KMS-11 (cell line): ENCODE results near the gene SMARCA5.

Experiments used
- H2AFZ ChIP-seq: fragments of 200-600 bp; sonication (generic); 2 replicates; pipeline ENCODE4 v1.6.1; 2016; ENCODE audit warnings: antibody characterized with exemption, mixed run types, low read depth
- H3K27ac ChIP-seq: fragments of 200-600 bp; sonication (generic); 2 replicates; pipeline ENCODE4 v1.6.1; 2016; ENCODE audit warnings: mild to moderate bottlenecking, mixed run types
- H3K27me3 ChIP-seq: fragments of 200-600 bp; sonication (generic); 2 replicates; pipeline ENCODE4 v1.6.1; 2017; ENCODE audit warnings: mild to moderate bottlenecking, low read depth, mixed run types, moderate library complexity; ENCODE audit not compliant: insufficient read depth
- H3K36me3 ChIP-seq: fragments of 200-600 bp; sonication (generic); 2 replicates; pipeline ENCODE4 v1.6.1; 2017; ENCODE audit warnings: mild to moderate bottlenecking, mixed run types; ENCODE audit not compliant: insufficient read depth
- H3K4me1 ChIP-seq: fragments of 200-600 bp; sonication (generic); 2 replicates; pipeline ENCODE4 v1.6.1; 2016; ENCODE audit warnings: mild to moderate bottlenecking, low read depth, mixed run types; ENCODE audit not compliant: poor library complexity, severe bottlenecking
- H3K4me2 ChIP-seq: fragments of 200-600 bp; sonication (generic); 2 replicates; pipeline ENCODE4 v1.7.0; 2016; ENCODE audit warnings: mild to moderate bottlenecking, mixed run types
- H3K4me3 ChIP-seq: fragments of 200-600 bp; sonication (generic); IDR thresholded peaks from 2 replicates; pipeline ENCODE4 v1.6.1; 2017; ENCODE audit warnings: low read depth, low read length, mixed read lengths; ENCODE audit not compliant: insufficient read depth
- H3K79me2 ChIP-seq: fragments of 200-600 bp; sonication (generic); 2 replicates; pipeline ENCODE4 v1.6.1; 2016; ENCODE audit warnings: low read depth, mixed run types; ENCODE audit not compliant: insufficient read depth
- H3K9ac ChIP-seq: fragments of 200-600 bp; sonication (generic); 2 replicates; pipeline ENCODE4 v1.6.1; 2016; ENCODE audit warnings: mild to moderate bottlenecking, mixed run types
- H4K20me1 ChIP-seq: fragments of 200-600 bp; sonication (generic); 2 replicates; pipeline ENCODE4 v1.6.1; 2016; ENCODE audit warnings: mild to moderate bottlenecking, mixed run types; ENCODE audit not compliant: insufficient read depth
- TF ChIP-seq, protein P1 (sequence below): fragments of 200-600 bp; sonication (generic); conservative IDR thresholded peaks from 2 replicates; pipeline ENCODE4 v1.6.1; 2017; ENCODE audit warnings: low read depth, mild to moderate bottlenecking, antibody characterized with exemption, low read length, moderate library complexity, mixed read lengths

Gene SMARCA5

GRCh38 chr4:143531788-143532491 lies 18.4 kb downstream of the SMARCA5 start:
- no peaks in the 10 kb centered on the region for H4K20me1 ChIP-seq
- H3K27me3 ChIP-seq = no peaks in the 10 kb centered on the region
- no peak overlapping the region for H3K27ac ChIP-seq
- H3K4me2 ChIP-seq = no peak overlapping the region
- H3K79me2 ChIP-seq = no peaks in the 10 kb centered on the region
- peaks cover 5% of the 10 kb centered on the region for H3K36me3 ChIP-seq
- no peak overlapping the region for H3K9ac ChIP-seq
- no peak overlapping the region for H2AFZ ChIP-seq
- H3K4me1 ChIP-seq = no peaks in the 10 kb centered on the region
- no peak overlapping the region for H3K4me3 ChIP-seq
- TF ChIP-seq, protein P1, sequence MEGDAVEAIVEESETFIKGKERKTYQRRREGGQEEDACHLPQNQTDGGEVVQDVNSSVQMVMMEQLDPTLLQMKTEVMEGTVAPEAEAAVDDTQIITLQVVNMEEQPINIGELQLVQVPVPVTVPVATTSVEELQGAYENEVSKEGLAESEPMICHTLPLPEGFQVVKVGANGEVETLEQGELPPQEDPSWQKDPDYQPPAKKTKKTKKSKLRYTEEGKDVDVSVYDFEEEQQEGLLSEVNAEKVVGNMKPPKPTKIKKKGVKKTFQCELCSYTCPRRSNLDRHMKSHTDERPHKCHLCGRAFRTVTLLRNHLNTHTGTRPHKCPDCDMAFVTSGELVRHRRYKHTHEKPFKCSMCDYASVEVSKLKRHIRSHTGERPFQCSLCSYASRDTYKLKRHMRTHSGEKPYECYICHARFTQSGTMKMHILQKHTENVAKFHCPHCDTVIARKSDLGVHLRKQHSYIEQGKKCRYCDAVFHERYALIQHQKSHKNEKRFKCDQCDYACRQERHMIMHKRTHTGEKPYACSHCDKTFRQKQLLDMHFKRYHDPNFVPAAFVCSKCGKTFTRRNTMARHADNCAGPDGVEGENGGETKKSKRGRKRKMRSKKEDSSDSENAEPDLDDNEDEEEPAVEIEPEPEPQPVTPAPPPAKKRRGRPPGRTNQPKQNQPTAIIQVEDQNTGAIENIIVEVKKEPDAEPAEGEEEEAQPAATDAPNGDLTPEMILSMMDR = no peak; the same call in 1 of the 2 replicates

DNA sequence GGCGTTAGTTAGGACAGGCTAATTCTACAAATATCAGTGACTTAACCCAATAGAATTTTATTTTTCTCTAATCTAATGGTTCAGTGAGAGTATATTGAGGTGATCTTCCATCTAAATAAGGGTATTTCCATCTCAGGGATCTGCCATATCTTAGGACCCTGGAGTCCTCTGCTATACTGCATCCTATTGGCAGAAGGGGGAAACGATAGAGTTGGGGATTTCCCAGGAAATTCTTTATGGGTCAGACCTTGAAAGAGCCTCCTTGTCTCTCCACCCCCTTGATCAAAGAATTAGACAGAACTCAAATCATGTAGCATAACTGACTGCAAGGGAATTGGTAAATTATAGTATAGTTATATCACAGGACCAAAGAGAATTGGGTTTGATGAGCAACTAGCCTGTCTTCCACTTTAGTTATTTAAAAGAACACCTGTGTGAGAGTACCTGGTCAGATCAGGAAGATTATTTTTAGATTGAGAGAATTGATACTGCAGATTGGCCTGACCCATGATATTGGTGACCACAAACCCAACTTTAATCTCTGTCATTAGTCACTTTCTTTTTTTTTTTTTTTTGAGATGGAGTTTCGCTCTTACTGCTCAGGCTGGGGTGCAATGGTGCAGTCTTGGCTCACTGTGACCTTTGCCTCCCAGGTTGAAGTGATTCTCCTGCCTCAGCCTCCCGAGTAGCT lies 25.6 kb downstream of the SMARCA5 start:
- H3K36me3 ChIP-seq = peaks cover 16% of the 10 kb centered on the region
- H3K4me1 ChIP-seq = peaks cover 12% of the 10 kb centered on the region
- no peak overlapping the region for H3K27ac ChIP-seq
- H3K27me3 ChIP-seq = no peaks in the 10 kb centered on the region
- no peak overlapping the region for H3K9ac ChIP-seq
- TF ChIP-seq, protein P1 = no peak
- no peaks in the 10 kb centered on the region for H3K79me2 ChIP-seq
- no peak overlapping the region for H2AFZ ChIP-seq
- no peak overlapping the region for H3K4me2 ChIP-seq
- H4K20me1 ChIP-seq = no peaks in the 10 kb centered on the region
- no peak overlapping the region for H3K4me3 ChIP-seq

GRCh38 chr4:143539670-143540023 lies 26.1 kb downstream of the SMARCA5 start:
- Histone ChIP-seq H3K27ac (no peak overlapping the region), H3K4me1 (peaks cover 12% of the 10 kb centered on the region), H2AFZ (no peak overlapping the region), H3K4me2 (no peak overlapping the region), H3K36me3 (peaks cover 20% of the 10 kb centered on the region), H3K27me3 (no peaks in the 10 kb centered on the region), H4K20me1 (no peaks in the 10 kb centered on the region), H3K79me2 (no peaks in the 10 kb centered on the region), H3K4me3 (no peak overlapping the region), H3K9ac (no peak overlapping the region)
- TF ChIP-seq, protein P1 = no peak

GRCh38 chr4:143549928-143550327 lies 36.4 kb downstream of the SMARCA5 start:
- Histone ChIP-seq H3K4me2 (no peak overlapping the region), H2AFZ (no peak overlapping the region), H3K9ac (no peak overlapping the region), H4K20me1 (no peaks in the 10 kb centered on the region), H3K27me3 (no peaks in the 10 kb centered on the region), H3K27ac (no peak overlapping the region), H3K4me3 (no peak overlapping the region), H3K4me1 (no peaks in the 10 kb centered on the region), H3K36me3 (peaks cover 20% of the 10 kb centered on the region; the same call in 1 of the 2 replicates), H3K79me2 (no peaks in the 10 kb centered on the region)
- TF ChIP-seq, protein P1 = no peak
